ENCODE results near the gene CRYL1. TPM values are rescaled to one million over a fixed set of nuclear protein-coding genes. Genes with fewer than 3 reads are reported as not detected.

The CRYL1 gene
- total and polyA plus RNA-seq, 2 of the 13 experiments (the other 11 are each of a cell fraction or from before 2014, with no cell fraction given): 57.2 to 115 TPM

DNA sequence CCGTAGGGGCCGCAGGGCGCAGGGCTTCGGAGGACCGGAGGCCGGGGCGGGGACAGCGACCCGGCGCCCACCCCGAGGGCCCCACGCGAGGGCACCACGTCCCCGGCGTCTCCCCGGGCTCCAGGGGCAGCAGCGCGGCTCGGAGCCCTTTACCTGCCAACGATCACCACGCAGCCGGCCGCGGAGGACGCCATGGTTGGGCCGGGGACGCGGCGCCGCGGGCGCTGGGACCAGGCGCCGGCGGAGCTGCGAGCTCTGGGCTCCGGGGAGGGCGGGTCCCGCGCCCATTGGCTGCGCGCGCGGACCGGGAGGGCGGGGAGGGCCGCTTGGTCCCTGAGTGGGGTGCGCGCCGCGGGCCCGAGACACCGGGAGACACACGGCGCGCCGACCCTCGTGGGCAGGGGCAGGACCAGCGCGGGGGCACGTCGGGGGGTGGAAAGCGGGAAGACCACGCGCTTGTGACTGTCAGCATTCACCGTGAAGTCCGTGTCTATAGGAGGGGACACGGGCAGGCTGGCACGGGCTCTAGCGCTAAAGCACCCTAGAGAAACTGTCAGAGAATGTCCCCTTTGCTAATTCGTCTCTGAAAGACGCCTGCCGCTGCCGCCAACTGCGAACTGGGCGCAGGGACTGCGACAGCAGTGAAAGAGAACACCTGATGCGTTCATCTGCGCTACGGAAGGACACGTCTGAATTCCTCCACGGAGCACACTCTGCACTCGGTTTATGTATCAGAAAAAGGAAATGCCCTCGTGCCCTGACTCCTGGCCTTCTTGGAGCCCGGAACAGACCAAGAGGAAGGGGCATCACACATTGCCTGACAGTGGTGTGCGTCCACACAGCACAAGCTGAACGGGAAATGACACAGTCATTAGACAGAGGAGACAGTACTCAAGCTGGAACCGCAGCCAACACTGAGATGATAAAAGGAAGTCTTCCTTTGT is at the start of gene CRYL1 (continued):
- TF ChIP-seq FOXP1 (IDR thresholded peaks at IDR 0.05): no peak
- TF ChIP-seq FOXP1 (CRISPR knock-in tag; IDR thresholded peaks at IDR 0.05): no peak
- TF ChIP-seq PCBP2 (optimal IDR thresholded peaks at IDR 0.05; ENCODE audit: low read depth, low read length, poor library complexity, severe bottlenecking): no peak
- TF ChIP-seq SP2 (CRISPR knock-in tag; IDR thresholded peaks at IDR 0.05): no peak
- TF ChIP-seq, protein P1, sequence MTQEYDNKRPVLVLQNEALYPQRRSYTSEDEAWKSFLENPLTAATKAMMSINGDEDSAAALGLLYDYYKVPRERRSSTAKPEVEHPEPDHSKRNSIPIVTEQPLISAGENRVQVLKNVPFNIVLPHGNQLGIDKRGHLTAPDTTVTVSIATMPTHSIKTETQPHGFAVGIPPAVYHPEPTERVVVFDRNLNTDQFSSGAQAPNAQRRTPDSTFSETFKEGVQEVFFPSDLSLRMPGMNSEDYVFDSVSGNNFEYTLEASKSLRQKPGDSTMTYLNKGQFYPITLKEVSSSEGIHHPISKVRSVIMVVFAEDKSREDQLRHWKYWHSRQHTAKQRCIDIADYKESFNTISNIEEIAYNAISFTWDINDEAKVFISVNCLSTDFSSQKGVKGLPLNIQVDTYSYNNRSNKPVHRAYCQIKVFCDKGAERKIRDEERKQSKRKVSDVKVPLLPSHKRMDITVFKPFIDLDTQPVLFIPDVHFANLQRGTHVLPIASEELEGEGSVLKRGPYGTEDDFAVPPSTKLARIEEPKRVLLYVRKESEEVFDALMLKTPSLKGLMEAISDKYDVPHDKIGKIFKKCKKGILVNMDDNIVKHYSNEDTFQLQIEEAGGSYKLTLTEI (CRISPR knock-in tag; conservative IDR thresholded peaks at IDR 0.05): no peak
- peak; percentile 94 for TF ChIP-seq SAFB2 (CRISPR knock-in tag; IDR thresholded peaks at IDR 0.05; ENCODE audit: borderline replicate concordance, low read depth)
- TF ChIP-seq, protein P2, sequence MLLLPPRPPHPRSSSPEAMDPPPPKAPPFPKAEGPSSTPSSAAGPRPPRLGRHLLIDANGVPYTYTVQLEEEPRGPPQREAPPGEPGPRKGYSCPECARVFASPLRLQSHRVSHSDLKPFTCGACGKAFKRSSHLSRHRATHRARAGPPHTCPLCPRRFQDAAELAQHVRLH (CRISPR knock-in tag; IDR thresholded peaks at IDR 0.05; ENCODE audit: borderline replicate concordance, low read depth): no peak; the same call in 1 of the 2 replicates
- no peak for TF ChIP-seq NFIB (CRISPR knock-in tag; IDR thresholded peaks at IDR 0.05; ENCODE audit: borderline replicate concordance)
- no peak; the same call in 1 of the 2 replicates for TF ChIP-seq ZNF761 (CRISPR knock-in tag; conservative IDR thresholded peaks at IDR 0.05)
- TF ChIP-seq ZNF446 (CRISPR knock-in tag; IDR thresholded peaks at IDR 0.05): peak; percentile 87; the same call in 1 of the 2 replicates
- TF ChIP-seq, protein P3, sequence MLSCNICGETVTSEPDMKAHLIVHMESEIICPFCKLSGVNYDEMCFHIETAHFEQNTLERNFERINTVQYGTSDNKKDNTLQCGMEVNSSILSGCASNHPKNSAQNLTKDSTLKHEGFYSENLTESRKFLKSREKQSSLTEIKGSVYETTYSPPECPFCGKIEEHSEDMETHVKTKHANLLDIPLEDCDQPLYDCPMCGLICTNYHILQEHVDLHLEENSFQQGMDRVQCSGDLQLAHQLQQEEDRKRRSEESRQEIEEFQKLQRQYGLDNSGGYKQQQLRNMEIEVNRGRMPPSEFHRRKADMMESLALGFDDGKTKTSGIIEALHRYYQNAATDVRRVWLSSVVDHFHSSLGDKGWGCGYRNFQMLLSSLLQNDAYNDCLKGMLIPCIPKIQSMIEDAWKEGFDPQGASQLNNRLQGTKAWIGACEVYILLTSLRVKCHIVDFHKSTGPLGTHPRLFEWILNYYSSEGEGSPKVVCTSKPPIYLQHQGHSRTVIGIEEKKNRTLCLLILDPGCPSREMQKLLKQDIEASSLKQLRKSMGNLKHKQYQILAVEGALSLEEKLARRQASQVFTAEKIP (CRISPR knock-in tag; IDR thresholded peaks at IDR 0.05; ENCODE audit: borderline replicate concordance): no peak
- TF ChIP-seq, protein P4, sequence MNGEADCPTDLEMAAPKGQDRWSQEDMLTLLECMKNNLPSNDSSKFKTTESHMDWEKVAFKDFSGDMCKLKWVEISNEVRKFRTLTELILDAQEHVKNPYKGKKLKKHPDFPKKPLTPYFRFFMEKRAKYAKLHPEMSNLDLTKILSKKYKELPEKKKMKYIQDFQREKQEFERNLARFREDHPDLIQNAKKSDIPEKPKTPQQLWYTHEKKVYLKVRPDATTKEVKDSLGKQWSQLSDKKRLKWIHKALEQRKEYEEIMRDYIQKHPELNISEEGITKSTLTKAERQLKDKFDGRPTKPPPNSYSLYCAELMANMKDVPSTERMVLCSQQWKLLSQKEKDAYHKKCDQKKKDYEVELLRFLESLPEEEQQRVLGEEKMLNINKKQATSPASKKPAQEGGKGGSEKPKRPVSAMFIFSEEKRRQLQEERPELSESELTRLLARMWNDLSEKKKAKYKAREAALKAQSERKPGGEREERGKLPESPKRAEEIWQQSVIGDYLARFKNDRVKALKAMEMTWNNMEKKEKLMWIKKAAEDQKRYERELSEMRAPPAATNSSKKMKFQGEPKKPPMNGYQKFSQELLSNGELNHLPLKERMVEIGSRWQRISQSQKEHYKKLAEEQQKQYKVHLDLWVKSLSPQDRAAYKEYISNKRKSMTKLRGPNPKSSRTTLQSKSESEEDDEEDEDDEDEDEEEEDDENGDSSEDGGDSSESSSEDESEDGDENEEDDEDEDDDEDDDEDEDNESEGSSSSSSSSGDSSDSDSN (CRISPR knock-in tag; IDR thresholded peaks at IDR 0.05): peak; percentile 83
- TF ChIP-seq SIX4 (CRISPR knock-in tag; IDR thresholded peaks at IDR 0.05): no peak
- no peak for TF ChIP-seq SKI (IDR thresholded peaks at IDR 0.05; ENCODE audit: partially characterized antibody)
- TF ChIP-seq PHF5A (CRISPR knock-in tag; IDR thresholded peaks at IDR 0.05; ENCODE audit: low read depth, unreplicated experiment): peak; percentile 40
- TF ChIP-seq BHLHE40 (IDR thresholded peaks at IDR 0.05; ENCODE audit: low read length): no peak
- TF ChIP-seq RBM22 (optimal IDR thresholded peaks at IDR 0.05; ENCODE audit: low read length): no peak
- TF ChIP-seq, protein P5, sequence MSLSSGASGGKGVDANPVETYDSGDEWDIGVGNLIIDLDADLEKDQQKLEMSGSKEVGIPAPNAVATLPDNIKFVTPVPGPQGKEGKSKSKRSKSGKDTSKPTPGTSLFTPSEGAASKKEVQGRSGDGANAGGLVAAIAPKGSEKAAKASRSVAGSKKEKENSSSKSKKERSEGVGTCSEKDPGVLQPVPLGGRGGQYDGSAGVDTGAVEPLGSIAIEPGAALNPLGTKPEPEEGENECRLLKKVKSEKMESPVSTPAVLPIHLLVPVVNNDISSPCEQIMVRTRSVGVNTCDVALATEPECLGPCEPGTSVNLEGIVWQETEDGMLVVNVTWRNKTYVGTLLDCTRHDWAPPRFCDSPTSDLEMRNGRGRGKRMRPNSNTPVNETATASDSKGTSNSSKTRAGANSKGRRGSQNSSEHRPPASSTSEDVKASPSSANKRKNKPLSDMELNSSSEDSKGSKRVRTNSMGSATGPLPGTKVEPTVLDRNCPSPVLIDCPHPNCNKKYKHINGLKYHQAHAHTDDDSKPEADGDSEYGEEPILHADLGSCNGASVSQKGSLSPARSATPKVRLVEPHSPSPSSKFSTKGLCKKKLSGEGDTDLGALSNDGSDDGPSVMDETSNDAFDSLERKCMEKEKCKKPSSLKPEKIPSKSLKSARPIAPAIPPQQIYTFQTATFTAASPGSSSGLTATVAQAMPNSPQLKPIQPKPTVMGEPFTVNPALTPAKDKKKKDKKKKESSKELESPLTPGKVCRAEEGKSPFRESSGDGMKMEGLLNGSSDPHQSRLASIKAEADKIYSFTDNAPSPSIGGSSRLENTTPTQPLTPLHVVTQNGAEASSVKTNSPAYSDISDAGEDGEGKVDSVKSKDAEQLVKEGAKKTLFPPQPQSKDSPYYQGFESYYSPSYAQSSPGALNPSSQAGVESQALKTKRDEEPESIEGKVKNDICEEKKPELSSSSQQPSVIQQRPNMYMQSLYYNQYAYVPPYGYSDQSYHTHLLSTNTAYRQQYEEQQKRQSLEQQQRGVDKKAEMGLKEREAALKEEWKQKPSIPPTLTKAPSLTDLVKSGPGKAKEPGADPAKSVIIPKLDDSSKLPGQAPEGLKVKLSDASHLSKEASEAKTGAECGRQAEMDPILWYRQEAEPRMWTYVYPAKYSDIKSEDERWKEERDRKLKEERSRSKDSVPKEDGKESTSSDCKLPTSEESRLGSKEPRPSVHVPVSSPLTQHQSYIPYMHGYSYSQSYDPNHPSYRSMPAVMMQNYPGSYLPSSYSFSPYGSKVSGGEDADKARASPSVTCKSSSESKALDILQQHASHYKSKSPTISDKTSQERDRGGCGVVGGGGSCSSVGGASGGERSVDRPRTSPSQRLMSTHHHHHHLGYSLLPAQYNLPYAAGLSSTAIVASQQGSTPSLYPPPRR (CRISPR knock-in tag; IDR thresholded peaks at IDR 0.05; ENCODE audit: borderline replicate concordance): no peak

Data from HepG2 (cell line).